Measurements from ENCODE around the gene PRRT2.
A peak's percentile ranks its signal among the peaks of the same experiment; 100 is the strongest.

Gene PRRT2

DNA sequence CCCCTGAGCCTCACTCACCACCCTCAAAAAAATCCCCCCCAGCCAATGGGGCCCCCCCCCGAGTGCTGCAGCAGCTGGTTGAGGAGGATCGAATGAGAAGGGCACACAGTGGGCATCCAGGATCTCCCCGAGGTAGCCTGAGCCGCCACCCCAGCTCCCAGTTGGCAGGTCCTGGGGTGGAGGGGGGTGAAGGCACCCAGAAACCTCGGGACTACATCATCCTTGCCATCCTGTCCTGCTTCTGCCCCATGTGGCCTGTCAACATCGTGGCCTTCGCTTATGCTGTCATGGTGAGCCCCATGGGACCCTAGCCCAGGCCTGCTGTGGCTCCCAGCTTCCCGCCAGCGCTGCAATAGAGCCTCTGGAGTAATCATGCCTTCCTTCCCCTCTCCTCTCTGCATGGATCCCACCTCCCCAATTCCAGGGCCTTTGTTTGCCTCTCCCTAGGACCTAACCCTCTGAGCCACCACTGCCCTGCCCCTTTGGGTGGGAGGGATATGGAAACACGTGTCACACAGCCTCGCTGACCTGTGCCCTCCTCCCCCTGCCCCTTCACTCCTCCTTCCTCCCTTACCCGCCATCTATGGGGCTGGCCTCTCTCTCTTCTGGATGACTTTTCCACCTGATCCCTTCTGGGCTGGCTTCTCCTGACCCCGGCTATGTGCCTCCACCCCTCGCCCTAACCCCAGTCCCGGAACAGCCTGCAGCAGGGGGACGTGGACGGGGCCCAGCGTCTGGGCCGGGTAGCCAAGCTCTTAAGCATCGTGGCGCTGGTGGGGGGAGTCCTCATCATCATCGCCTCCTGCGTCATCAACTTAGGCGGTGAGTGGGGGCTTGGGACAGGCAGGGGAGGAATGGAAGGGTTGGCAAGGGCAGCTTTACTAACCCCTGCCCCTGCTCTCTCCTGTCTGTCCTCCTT lies 1.9 kb downstream of the PRRT2 start:
- H3K4me3 ChIP-seq (ENCODE audit: low read depth, low read length): no peak overlapping the region
- TF ChIP-seq, protein P1, sequence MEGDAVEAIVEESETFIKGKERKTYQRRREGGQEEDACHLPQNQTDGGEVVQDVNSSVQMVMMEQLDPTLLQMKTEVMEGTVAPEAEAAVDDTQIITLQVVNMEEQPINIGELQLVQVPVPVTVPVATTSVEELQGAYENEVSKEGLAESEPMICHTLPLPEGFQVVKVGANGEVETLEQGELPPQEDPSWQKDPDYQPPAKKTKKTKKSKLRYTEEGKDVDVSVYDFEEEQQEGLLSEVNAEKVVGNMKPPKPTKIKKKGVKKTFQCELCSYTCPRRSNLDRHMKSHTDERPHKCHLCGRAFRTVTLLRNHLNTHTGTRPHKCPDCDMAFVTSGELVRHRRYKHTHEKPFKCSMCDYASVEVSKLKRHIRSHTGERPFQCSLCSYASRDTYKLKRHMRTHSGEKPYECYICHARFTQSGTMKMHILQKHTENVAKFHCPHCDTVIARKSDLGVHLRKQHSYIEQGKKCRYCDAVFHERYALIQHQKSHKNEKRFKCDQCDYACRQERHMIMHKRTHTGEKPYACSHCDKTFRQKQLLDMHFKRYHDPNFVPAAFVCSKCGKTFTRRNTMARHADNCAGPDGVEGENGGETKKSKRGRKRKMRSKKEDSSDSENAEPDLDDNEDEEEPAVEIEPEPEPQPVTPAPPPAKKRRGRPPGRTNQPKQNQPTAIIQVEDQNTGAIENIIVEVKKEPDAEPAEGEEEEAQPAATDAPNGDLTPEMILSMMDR (IDR thresholded peaks at IDR 0.05; ENCODE audit: insufficient read depth, low read depth, low read length, missing control alignments): no peak

DNA sequence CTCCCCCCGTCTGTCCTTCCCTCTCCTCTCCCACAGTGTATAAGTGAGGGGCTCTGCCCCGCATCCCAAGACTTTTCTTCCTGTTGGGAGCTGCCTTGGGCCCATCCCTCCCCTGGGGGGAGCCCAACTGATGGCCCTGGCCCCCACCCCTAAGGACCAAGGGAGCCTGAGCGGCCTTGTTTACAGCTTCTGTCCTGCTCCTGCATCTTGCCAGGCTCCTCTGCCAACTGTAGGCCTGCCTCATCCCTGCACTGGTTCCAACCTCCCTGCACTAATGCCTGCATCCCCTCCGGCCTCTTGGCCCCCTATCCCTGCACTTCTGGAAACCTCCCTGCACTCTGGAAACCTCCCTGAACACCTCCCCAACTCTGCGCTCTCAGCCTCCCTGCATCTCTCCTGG lies 2.6 kb downstream of the PRRT2 start:
- TF ChIP-seq, protein P1 (IDR thresholded peaks at IDR 0.05; ENCODE audit: insufficient read depth, low read depth, low read length, missing control alignments): no peak
- no peak for DNase-seq (ENCODE audit: low read depth)
- H3K4me3 ChIP-seq (ENCODE audit: low read depth, low read length): no peak overlapping the region

More for the DNA sequence above, 1.9 kb downstream of the PRRT2 start:
- DNase-seq (ENCODE audit: low read depth): no peak

DNA sequence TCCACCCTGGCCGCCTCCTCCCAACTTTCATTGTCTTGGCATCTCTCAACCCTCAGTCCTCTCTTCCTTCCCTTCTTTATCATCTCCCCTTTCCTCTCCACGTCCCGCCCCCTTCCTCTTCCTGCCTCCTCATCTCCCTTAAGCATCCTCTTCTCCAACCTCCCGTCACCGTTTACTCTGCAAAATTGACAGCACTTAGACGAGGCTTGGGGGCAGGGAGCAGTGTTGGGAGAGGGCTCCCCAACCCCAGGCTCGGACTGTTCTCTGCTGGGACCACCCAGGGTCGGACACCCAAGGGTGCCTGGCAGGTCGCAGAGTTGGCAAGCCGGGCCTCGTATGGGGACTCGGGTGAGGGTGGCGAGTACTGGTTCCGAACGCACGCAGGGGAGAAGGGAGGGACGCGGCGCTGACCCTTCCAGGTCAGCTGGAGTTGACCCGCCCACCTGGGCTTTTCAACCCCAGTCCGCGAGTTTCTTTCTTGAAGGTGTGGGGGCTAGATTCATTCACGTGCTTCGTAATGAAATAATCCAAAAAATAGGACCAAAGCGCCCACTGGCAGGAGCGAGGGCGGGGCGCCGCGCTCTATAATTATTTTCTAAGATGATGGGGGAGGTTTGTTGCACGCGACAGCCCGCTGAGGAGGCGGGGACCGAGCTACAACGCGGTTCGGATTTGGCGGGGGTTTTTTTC lies 3.2 kb downstream of the PRRT2 start:
- no peak for DNase-seq (ENCODE audit: low read depth)
- peak overlapping the region; percentile 90 for H3K4me3 ChIP-seq (ENCODE audit: low read depth, low read length)
- TF ChIP-seq, protein P1 (IDR thresholded peaks at IDR 0.05; ENCODE audit: insufficient read depth, low read depth, low read length, missing control alignments): no peak

DNA sequence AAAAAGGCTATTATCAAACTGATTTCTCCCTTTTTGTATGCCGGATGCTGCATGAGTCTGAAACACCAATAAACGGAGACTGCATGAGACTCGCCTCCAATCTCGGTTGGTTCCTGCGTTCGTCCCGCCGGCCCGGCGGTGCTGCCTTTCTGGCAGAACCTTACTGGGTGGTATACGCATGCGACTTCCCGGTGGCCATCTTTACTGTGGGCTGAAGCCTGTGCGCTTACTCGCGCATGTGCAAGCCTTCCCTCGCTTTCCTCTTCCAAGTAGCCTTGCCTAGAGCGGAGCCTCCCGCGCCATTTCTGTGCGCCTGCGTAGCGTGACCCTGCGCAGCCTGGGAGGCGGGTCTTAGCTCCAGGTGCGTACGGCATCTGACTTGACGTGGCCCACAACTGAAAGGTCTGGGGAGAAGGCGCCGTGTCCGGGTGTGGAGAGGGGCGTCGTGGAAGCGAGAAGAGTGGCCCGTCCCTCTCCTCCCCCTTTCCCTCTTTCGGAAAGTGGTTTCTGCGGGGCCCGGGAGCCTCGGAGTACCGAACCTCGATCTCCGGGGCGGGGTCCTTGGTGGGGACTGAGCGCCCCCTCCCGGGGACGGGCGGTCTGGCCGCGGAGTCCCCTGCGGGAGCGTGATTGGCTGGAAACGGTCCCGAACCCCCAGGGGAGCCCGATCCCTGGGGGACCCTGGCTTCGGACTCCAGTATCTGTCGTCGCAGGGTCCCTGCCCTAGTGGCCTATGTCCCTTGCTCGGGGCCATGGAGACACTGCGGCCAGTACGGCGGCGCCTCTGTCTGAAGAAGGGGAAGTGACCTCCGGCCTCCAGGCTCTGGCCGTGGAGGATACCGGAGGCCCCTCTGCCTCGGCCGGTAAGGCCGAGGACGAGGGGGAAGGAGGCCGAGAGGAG lies 4.0 kb downstream of the PRRT2 start, which contains the start of gene PAGR1:
TSS of gene PAGR1 (plus strand) at position 360 of the 901 bp plus-strand sequence. CDS start at position 734, 374 bp downstream.
- DNase-seq (ENCODE audit: low read depth): peak; percentile 100
- peak within 1 kb of the TSS; percentile 90 for H3K4me3 ChIP-seq (ENCODE audit: low read depth, low read length)
- TF ChIP-seq, protein P1 (IDR thresholded peaks at IDR 0.05; ENCODE audit: insufficient read depth, low read depth, low read length, missing control alignments): peak; percentile 96

DNA sequence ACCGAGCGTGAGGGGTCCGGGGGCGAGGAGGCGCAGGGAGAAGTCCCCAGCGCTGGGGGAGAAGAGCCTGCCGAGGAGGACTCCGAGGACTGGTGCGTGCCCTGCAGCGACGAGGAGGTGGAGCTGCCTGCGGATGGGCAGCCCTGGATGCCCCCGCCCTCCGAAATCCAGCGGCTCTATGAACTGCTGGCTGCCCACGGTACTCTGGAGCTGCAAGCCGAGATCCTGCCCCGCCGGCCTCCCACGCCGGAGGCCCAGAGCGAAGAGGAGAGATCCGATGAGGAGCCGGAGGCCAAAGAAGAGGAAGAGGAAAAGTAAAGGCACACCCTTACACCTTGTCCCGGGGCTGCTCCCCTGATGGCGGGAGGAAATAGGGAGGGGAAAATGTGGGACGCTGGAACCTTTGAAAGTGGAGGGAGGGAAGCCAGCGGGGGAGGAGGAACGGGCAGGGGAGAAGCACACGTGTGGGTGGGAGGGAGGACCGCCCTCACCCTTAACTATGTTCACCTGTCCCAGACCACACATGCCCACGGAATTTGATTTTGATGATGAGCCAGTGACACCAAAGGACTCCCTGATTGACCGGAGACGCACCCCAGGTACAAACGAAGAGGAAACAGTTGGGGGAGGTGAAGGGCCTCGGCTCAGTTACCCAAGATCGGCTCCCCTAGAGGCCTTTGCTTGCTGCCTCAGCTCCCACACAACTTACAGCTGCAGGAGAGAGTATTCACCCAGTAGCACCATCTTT lies 4.9 kb downstream of the PRRT2 start:
- H3K4me3 ChIP-seq (ENCODE audit: low read depth, low read length): peak overlapping the region; percentile 90
- TF ChIP-seq, protein P1 (IDR thresholded peaks at IDR 0.05; ENCODE audit: insufficient read depth, low read depth, low read length, missing control alignments): peak; percentile 29
- peak; percentile 78 for DNase-seq (ENCODE audit: low read depth)

DNA sequence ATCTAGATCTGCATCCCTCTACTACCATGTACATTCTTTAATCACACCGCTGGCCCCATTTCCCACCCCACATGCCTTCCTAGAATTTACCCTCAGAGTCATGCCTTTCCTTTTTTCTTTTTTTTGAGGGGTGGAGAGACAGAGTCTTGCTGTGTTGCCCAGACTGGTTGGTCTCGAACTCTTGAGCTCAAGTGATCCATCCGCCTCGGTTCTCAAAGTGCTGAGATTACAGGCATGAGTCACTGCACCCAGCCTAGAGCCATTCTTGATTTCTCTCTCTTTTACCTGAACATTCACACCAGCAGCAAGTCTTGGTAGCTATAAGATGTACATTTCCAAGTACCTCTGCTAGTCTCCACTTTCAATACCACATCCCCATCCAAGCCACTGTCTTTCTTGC lies 6.1 kb downstream of the PRRT2 start:
- DNase-seq (ENCODE audit: low read depth): no peak
- TF ChIP-seq, protein P1 (IDR thresholded peaks at IDR 0.05; ENCODE audit: insufficient read depth, low read depth, low read length, missing control alignments): no peak
- H3K4me3 ChIP-seq (ENCODE audit: low read depth, low read length): no peak overlapping the region
